Measurements from ENCODE around the gene PITPNM3. TPM values are rescaled to one million over a fixed set of nuclear protein-coding genes. Genes with fewer than 3 reads are reported as not detected.
"Not testable (repeated sequence)": the region's sequence is repeated elsewhere in the genome, so short reads cannot be mapped to it uniquely, and the experiment has no call there.

Gene PITPNM3
- total and polyA plus RNA-seq, 7 donors, result 3.6 to 13.6 (median 5.7) TPM

GRCh38 chr17:6599364-6599763, 43.0 kb upstream of the PITPNM3 start:
- TF ChIP-seq POLR2AphosphoS5 (IDR thresholded peaks at IDR 0.05) (no peak), EP300 (IDR thresholded peaks at IDR 0.05) (no peak), CTCF (IDR thresholded peaks at IDR 0.05) (no peak), POLR2A (IDR thresholded peaks at IDR 0.05) (no peak)
- peaks cover 0 to 14% (median 7%) of the 10 kb centered on the region in 4 donors for H3K4me1 ChIP-seq
- peaks cover 0 to 63% (median 19%) of the 10 kb centered on the region in 4 donors for H3K36me3 ChIP-seq
- H3K9me3 ChIP-seq, result no peaks in the 10 kb centered on the region
- H3K27me3 ChIP-seq, result no peaks in the 10 kb centered on the region
- intact Hi-C loops (cut with DNase I), result no loop called here
- DNase-seq, result no peak
- no peak overlapping the region for H3K4me3 ChIP-seq
- H3K27ac ChIP-seq, result peak overlapping the region in 1 of 4 donors; percentile 34

- intact Hi-C loops (cut with DNase I), result no loop called here
- Histone ChIP-seq H3K4me3 (no peak overlapping the region), H3K4me1 (peaks cover 0 to 14% (median 7%) of the 10 kb centered on the region in 4 donors), H3K27ac (peak overlapping the region in 1 of 4 donors; percentile 34), H3K27me3 (no peaks in the 10 kb centered on the region), H3K36me3 (peaks cover 0 to 79% (median 27%) of the 10 kb centered on the region in 4 donors), H3K9me3 (no peaks in the 10 kb centered on the region)
- 12 to 61% methylated on average over 1 of the region's 1 CpG for WGBS, 2 donors
- no peak for DNase-seq
- TF ChIP-seq CTCF (IDR thresholded peaks at IDR 0.05), result no peak
- no peak for TF ChIP-seq POLR2A (IDR thresholded peaks at IDR 0.05)
- TF ChIP-seq POLR2AphosphoS5 (IDR thresholded peaks at IDR 0.05), result no peak
- no peak for TF ChIP-seq EP300 (IDR thresholded peaks at IDR 0.05)
These were observed 41.4 kb upstream of the PITPNM3 start for GRCh38 chr17:6597727-6598126.

GRCh38 chr17:6596941-6597340, 40.6 kb upstream of the PITPNM3 start:
- H3K9me3 ChIP-seq, result no peaks in the 10 kb centered on the region

DNA sequence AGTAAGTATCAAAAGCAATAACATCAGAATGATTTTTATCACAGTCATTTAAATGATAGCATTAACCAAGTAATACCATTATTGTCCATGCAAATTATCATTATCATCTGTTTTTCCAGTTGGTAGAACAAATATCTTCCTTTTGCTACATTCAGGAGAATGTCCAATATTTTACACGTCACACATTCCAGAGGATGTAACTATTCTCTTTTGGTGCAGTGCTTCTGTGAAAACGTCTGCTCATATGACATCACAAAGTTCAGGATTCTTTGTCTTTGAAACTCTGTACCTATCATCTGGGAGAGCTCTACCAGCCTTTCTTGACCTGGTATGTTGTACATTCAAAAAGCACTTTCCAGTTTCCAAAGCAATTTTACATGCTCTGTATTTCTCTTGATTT, 40.2 kb upstream of the PITPNM3 start:
- intact Hi-C loops (cut with DNase I), result no loop called here
- Histone ChIP-seq H3K4me1 (peaks cover 0 to 14% (median 7%) of the 10 kb centered on the region in 4 donors), H3K36me3 (peaks cover 0 to 90% (median 31%) of the 10 kb centered on the region in 4 donors), H3K9me3 (no peaks in the 10 kb centered on the region), H3K27ac (no peak overlapping the region), H3K4me3 (no peak overlapping the region), H3K27me3 (no peaks in the 10 kb centered on the region)
- WGBS, 2 donors, result 91 to 95% methylated on average over 2 of the region's 2 CpGs
- TF ChIP-seq POLR2AphosphoS5 (IDR thresholded peaks at IDR 0.05) (no peak), EP300 (IDR thresholded peaks at IDR 0.05) (no peak), CTCF (IDR thresholded peaks at IDR 0.05) (no peak), POLR2A (IDR thresholded peaks at IDR 0.05) (no peak)
- DNase-seq, result no peak

More at GRCh38 chr17:6596941-6597340, 40.6 kb upstream of the PITPNM3 start:
- WGBS, 2 donors, result 95 to 98% methylated on average over 4 of the region's 4 CpGs
- H3K4me1 ChIP-seq, result peaks cover 0 to 14% (median 7%) of the 10 kb centered on the region in 4 donors
- TF ChIP-seq CTCF (IDR thresholded peaks at IDR 0.05) (no peak), POLR2A (IDR thresholded peaks at IDR 0.05) (no peak), EP300 (IDR thresholded peaks at IDR 0.05) (no peak)
- peaks cover 0 to 86% (median 29%) of the 10 kb centered on the region in 4 donors for H3K36me3 ChIP-seq
- DNase-seq, result no peak
- no peak overlapping the region for H3K4me3 ChIP-seq
- intact Hi-C loops (cut with DNase I), result no loop called here
- no peaks in the 10 kb centered on the region for H3K27me3 ChIP-seq
- no peak overlapping the region for H3K27ac ChIP-seq

GRCh38 chr17:6596081-6596480, 39.7 kb upstream of the PITPNM3 start:
- Histone ChIP-seq H3K27me3 (no peaks in the 10 kb centered on the region), H3K36me3 (peaks cover 0 to 94% (median 31%) of the 10 kb centered on the region in 4 donors), H3K4me1 (peaks cover 0 to 14% (median 7%) of the 10 kb centered on the region in 4 donors), H3K27ac (no peak overlapping the region), H3K4me3 (no peak overlapping the region), H3K9me3 (no peaks in the 10 kb centered on the region)
- WGBS, 2 donors, result 96% methylated on average over 7 of the region's 7 CpGs
- DNase-seq, result no peak
- TF ChIP-seq POLR2A (IDR thresholded peaks at IDR 0.05) (no peak), POLR2AphosphoS5 (IDR thresholded peaks at IDR 0.05) (no peak)
- intact Hi-C loops (cut with DNase I), result no loop called here

- DNase-seq; H3K4me1 ChIP-seq; H3K27me3 ChIP-seq; H3K27ac ChIP-seq; H3K4me3 ChIP-seq; intact Hi-C loops (cut with DNase I); H3K9me3 ChIP-seq: not testable (repeated sequence)
- H3K36me3 ChIP-seq, result peaks cover 14 to 95% (median 49%) of the 10 kb centered on the region in 4 donors
- 97% methylated on average over 14 of the region's 14 CpGs for WGBS, 2 donors
These were observed 37.0 kb upstream of the PITPNM3 start for GRCh38 chr17:6593371-6593770.
